ENCODE measurements around the gene EIF4E2.

GRCh38 chr2:232516551-232516950 is 33.9 kb upstream of the EIF4E2 start:
- TF ChIP-seq TAF1 (IDR thresholded peaks at IDR 0.05; ENCODE audit: low read depth): no peak
- TF ChIP-seq EP300 (IDR thresholded peaks at IDR 0.05; ENCODE audit: borderline replicate concordance): no peak

Data from Ishikawa (cell line).